ENCODE data around the gene CHST11.

- no peak for TF ChIP-seq CTCF (IDR thresholded peaks at IDR 0.05 in 2 of 3, conservative IDR thresholded peaks at IDR 0.05 in 1 of 3; ENCODE audit: control insufficient read depth in 2 of 3, extremely low read depth in 1 of 3, insufficient read depth in 1 of 3, low read depth in 3 of 3, low read length in 3 of 3)
- TF ChIP-seq E2F4 (IDR thresholded peaks at IDR 0.05; ENCODE audit: low read depth, low read length), result no peak
- no peak for TF ChIP-seq HDAC2 (IDR thresholded peaks at IDR 0.05)
- no peak for TF ChIP-seq RELA (IDR thresholded peaks at IDR 0.05; ENCODE audit: borderline replicate concordance, partially characterized antibody)
- TF ChIP-seq ETV6 (conservative IDR thresholded peaks at IDR 0.05 in 1 of 2, IDR thresholded peaks at IDR 0.05 in 1 of 2; ENCODE audit: borderline replicate concordance in 1 of 2, low read depth in 1 of 2), result no peak
- no peak for TF ChIP-seq PKNOX1 (IDR thresholded peaks at IDR 0.05)
- no peak for TF ChIP-seq EP300 (IDR thresholded peaks at IDR 0.05; ENCODE audit: borderline replicate concordance in 1 of 2, control insufficient read depth in 1 of 2, low read depth in 2 of 2, low read length in 2 of 2)
- TF ChIP-seq TAF1 (IDR thresholded peaks at IDR 0.05; ENCODE audit: borderline replicate concordance, low read depth, low read length), result no peak
Observed at GRCh38 chr12:104684884-104685283, 228.1 kb downstream of the CHST11 start.
